K562 (cell line): ENCODE results near the gene ZNF143. TPM values are rescaled to one million over a fixed set of nuclear protein-coding genes. Genes with fewer than 3 reads are reported as not detected.

ENCODE experiments used
- RBM14 ChIP-seq: fragments of 200-400 bp; formaldehyde crosslinking; IDR thresholded peaks from 2 replicates; pipeline ENCODE4 v1.6.1; 2018; ENCODE audit warnings: low read depth, mild to moderate bottlenecking, low read length, moderate library complexity, borderline replicate concordance; ENCODE audit not compliant: insufficient read depth
- polyA plus RNA-seq, 8 experiments: library from polyadenylated mRNA; depleted of rRNA in 4 of 8; stranded (reverse) in 5 of 8; unstranded in 3 of 8; fragments of >200 nt; fragmentation: Nextera tagmentation in 2 of 8; fragmentation: Illumina TruSeq in 1 of 8; extraction: Ambion mirVana in 2 of 8; extraction: Trizol in 1 of 8; gene quantifications; 2 replicates each; pipeline versions ENCODE4 v1.2.1 to v1.2.3, GENCODE V29; 2011 to 2014; ENCODE audit warnings: inconsistent platforms in 1 of 8, missing spikeins in 1 of 8
- total RNA-seq, 7 experiments: library from RNA; depleted of rRNA in 6 of 7; stranded (reverse); fragments of >200 nt in 6 of 7; fragmentation: Illumina TruSeq in 2 of 7; extraction: Trizol in 2 of 7; gene quantifications; 2 replicates each; pipeline versions ENCODE4 v1.2.1 to v1.2.3, GENCODE V29; 2011 to 2021; ENCODE audit warnings: low replicate concordance in 1 of 7
- TF ChIP-seq, protein P1 (sequence below): fragments of 450-650 bp; IDR thresholded peaks from 2 replicates; pipeline ENCODE4 v1.6.1; 2017; ENCODE audit warnings: antibody characterized with exemption, mild to moderate bottlenecking
- TF ChIP-seq, protein P2 (sequence below): sonication (generic); formaldehyde crosslinking; IDR thresholded peaks from 2 replicates; pipeline ENCODE4 v1.8.1; 2023; ENCODE audit warnings: mild to moderate bottlenecking, missing genetic modification reagents
- TF ChIP-seq, protein P3 (sequence below): fragments of 450-650 bp; IDR thresholded peaks from 2 replicates; pipeline ENCODE4 v1.6.1; 2018; ENCODE audit not compliant: partially characterized antibody
- TF ChIP-seq, protein P4 (sequence below), 3 experiments: fragments of 200-800 bp in 1 of 3; sonication (Bioruptor generic) in 1 of 3; sonication (generic) in 1 of 3; formaldehyde crosslinking in 1 of 3; IDR thresholded peaks; 2 replicates each; pipeline versions ENCODE4 v1.6.1 to v1.8.0; 2016 to 2022; ENCODE audit warnings: mild to moderate bottlenecking in 2 of 3, missing compliant biosample characterization in 2 of 3, missing genetic modification characterization in 2 of 3, missing genetic modification reagents in 1 of 3
- TF ChIP-seq, protein P5 (sequence below): sonication (generic); formaldehyde crosslinking; IDR thresholded peaks from 2 replicates; pipeline ENCODE4 v1.8.1; 2022; ENCODE audit warnings: missing genetic modification reagents
- TF ChIP-seq, protein P6 (sequence below), 3 experiments: fragments of 200-800 bp in 1 of 3; fragments of 250-450 bp in 1 of 3; fragments of 450-650 bp in 1 of 3; sonication (Bioruptor Pico) in 1 of 3; sonication (Bioruptor generic) in 1 of 3; formaldehyde crosslinking in 1 of 3; IDR thresholded peaks; 2 replicates each; pipeline versions ENCODE4 v1.6.1 to v1.8.0; 2016 to 2022; ENCODE audit warnings: mild to moderate bottlenecking in 2 of 3, missing genetic modification characterization in 2 of 3, missing compliant biosample characterization in 1 of 3, moderate library complexity in 1 of 3

The ZNF143 gene
- total and polyA plus RNA-seq, 9 of the 15 experiments (the other 6 are each of a cell fraction or from before 2014, with no cell fraction given) = 18.4 to 58.5 (median 27.1) TPM

DNA sequence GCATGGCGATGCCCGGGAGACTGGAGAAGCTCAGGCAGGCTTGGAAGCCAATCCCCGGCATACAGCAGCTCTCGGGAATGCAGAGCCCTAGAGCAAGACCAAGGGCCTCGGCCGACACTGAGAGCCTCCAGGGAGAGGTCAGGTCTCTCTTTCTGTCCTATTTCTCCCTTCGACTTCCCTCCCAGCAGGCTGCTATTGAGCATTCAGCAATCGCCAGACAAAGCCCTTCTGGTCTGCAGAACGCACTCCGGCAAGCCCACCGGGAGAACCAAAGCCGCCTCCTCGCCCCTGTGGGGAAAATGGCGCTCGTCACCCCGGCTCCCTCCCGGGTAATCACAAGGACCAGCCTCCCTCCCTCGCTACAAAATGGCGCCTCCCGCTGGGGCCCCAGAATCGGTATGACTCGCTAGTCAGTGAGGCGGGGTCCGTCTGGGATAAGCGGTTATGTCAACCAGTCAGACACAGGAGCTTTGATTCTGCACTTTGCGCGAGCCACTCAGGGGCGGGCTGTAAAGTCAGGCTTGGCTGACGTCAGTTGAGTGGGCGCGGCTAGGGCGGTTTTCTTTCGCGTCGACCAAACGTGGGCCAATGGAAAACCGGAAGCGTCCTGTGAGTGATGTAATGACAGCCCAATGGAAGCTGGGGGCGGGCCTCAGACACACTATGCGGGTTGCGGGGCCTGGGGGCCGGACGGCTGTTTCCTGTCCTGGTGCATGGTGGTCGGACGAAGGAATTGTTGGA lies at the start of gene ZNF143 (continued):
- TF ChIP-seq, protein P1, sequence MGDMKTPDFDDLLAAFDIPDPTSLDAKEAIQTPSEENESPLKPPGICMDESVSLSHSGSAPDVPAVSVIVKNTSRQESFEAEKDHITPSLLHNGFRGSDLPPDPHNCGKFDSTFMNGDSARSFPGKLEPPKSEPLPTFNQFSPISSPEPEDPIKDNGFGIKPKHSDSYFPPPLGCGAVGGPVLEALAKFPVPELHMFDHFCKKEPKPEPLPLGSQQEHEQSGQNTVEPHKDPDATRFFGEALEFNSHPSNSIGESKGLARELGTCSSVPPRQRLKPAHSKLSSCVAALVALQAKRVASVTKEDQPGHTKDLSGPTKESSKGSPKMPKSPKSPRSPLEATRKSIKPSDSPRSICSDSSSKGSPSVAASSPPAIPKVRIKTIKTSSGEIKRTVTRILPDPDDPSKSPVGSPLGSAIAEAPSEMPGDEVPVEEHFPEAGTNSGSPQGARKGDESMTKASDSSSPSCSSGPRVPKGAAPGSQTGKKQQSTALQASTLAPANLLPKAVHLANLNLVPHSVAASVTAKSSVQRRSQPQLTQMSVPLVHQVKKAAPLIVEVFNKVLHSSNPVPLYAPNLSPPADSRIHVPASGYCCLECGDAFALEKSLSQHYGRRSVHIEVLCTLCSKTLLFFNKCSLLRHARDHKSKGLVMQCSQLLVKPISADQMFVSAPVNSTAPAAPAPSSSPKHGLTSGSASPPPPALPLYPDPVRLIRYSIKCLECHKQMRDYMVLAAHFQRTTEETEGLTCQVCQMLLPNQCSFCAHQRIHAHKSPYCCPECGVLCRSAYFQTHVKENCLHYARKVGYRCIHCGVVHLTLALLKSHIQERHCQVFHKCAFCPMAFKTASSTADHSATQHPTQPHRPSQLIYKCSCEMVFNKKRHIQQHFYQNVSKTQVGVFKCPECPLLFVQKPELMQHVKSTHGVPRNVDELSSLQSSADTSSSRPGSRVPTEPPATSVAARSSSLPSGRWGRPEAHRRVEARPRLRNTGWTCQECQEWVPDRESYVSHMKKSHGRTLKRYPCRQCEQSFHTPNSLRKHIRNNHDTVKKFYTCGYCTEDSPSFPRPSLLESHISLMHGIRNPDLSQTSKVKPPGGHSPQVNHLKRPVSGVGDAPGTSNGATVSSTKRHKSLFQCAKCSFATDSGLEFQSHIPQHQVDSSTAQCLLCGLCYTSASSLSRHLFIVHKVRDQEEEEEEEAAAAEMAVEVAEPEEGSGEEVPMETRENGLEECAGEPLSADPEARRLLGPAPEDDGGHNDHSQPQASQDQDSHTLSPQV = no peak
- TF ChIP-seq, protein P2, sequence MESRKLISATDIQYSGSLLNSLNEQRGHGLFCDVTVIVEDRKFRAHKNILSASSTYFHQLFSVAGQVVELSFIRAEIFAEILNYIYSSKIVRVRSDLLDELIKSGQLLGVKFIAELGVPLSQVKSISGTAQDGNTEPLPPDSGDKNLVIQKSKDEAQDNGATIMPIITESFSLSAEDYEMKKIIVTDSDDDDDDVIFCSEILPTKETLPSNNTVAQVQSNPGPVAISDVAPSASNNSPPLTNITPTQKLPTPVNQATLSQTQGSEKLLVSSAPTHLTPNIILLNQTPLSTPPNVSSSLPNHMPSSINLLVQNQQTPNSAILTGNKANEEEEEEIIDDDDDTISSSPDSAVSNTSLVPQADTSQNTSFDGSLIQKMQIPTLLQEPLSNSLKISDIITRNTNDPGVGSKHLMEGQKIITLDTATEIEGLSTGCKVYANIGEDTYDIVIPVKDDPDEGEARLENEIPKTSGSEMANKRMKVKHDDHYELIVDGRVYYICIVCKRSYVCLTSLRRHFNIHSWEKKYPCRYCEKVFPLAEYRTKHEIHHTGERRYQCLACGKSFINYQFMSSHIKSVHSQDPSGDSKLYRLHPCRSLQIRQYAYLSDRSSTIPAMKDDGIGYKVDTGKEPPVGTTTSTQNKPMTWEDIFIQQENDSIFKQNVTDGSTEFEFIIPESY = 0 out of 2 replicates have a peak, but pooled peaks have one; percentile 35
- TF ChIP-seq, protein P3, sequence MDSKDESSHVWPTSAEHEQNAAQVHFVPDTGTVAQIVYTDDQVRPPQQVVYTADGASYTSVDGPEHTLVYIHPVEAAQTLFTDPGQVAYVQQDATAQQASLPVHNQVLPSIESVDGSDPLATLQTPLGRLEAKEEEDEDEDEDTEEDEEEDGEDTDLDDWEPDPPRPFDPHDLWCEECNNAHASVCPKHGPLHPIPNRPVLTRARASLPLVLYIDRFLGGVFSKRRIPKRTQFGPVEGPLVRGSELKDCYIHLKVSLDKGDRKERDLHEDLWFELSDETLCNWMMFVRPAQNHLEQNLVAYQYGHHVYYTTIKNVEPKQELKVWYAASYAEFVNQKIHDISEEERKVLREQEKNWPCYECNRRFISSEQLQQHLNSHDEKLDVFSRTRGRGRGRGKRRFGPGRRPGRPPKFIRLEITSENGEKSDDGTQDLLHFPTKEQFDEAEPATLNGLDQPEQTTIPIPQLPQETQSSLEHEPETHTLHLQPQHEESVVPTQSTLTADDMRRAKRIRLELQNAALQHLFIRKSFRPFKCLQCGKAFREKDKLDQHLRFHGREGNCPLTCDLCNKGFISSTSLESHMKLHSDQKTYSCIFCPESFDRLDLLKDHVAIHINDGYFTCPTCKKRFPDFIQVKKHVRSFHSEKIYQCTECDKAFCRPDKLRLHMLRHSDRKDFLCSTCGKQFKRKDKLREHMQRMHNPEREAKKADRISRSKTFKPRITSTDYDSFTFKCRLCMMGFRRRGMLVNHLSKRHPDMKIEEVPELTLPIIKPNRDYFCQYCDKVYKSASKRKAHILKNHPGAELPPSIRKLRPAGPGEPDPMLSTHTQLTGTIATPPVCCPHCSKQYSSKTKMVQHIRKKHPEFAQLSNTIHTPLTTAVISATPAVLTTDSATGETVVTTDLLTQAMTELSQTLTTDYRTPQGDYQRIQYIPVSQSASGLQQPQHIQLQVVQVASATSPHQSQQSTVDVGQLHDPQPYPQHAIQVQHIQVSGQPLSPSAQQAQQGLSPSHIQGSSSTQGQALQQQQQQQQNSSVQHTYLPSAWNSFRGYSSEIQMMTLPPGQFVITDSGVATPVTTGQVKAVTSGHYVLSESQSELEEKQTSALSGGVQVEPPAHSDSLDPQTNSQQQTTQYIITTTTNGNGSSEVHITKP = peak; percentile 72
- no peak for TF ChIP-seq RBM14
- TF ChIP-seq, protein P4, sequence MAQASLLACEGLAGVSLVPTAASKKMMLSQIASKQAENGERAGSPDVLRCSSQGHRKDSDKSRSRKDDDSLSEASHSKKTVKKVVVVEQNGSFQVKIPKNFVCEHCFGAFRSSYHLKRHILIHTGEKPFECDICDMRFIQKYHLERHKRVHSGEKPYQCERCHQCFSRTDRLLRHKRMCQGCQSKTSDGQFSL (CRISPR knock-in tag; IDR thresholded peaks at IDR 0.05) = no peak
- TF ChIP-seq, protein P4 (tag; IDR thresholded peaks at IDR 0.05) = no peak
- TF ChIP-seq, protein P5, sequence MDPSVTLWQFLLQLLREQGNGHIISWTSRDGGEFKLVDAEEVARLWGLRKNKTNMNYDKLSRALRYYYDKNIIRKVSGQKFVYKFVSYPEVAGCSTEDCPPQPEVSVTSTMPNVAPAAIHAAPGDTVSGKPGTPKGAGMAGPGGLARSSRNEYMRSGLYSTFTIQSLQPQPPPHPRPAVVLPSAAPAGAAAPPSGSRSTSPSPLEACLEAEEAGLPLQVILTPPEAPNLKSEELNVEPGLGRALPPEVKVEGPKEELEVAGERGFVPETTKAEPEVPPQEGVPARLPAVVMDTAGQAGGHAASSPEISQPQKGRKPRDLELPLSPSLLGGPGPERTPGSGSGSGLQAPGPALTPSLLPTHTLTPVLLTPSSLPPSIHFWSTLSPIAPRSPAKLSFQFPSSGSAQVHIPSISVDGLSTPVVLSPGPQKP (CRISPR knock-in tag) = no peak
- TF ChIP-seq, protein P6, sequence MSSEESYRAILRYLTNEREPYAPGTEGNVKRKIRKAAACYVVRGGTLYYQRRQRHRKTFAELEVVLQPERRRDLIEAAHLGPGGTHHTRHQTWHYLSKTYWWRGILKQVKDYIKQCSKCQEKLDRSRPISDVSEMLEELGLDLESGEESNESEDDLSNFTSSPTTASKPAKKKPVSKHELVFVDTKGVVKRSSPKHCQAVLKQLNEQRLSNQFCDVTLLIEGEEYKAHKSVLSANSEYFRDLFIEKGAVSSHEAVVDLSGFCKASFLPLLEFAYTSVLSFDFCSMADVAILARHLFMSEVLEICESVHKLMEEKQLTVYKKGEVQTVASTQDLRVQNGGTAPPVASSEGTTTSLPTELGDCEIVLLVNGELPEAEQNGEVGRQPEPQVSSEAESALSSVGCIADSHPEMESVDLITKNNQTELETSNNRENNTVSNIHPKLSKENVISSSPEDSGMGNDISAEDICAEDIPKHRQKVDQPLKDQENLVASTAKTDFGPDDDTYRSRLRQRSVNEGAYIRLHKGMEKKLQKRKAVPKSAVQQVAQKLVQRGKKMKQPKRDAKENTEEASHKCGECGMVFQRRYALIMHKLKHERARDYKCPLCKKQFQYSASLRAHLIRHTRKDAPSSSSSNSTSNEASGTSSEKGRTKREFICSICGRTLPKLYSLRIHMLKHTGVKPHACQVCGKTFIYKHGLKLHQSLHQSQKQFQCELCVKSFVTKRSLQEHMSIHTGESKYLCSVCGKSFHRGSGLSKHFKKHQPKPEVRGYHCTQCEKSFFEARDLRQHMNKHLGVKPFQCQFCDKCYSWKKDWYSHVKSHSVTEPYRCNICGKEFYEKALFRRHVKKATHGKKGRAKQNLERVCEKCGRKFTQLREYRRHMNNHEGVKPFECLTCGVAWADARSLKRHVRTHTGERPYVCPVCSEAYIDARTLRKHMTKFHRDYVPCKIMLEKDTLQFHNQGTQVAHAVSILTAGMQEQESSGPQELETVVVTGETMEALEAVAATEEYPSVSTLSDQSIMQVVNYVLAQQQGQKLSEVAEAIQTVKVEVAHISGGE (CRISPR knock-in tag; IDR thresholded peaks at IDR 0.05) = no peak
